H1 (cell line): ENCODE results near the gene SLC8A3. TPM values are rescaled to one million over a fixed set of nuclear protein-coding genes. Genes with fewer than 3 reads are reported as not detected.

Experiments
- CTCF ChIA-PET: fragments of 300-600 bp; sonication (Branson Sonifier 250); formaldehyde crosslinking; loops from one replicate; lab custom pipeline; 2021; ENCODE audit not compliant: partially characterized antibody; lab: Charles Lee
- POLR2A ChIA-PET: fragments of 300-600 bp; sonication (Branson Sonifier 250); formaldehyde crosslinking; loops from one replicate; lab custom pipeline; 2021; ENCODE audit warnings: inconsistent platforms; ENCODE audit not compliant: partially characterized antibody; lab: Charles Lee
- DNase-seq, 2 experiments: peaks; one replicate each; pipeline versions ENCODE4 v3.0.0 to v3.0.0-alpha.2; 2010 to 2022; ENCODE audit warnings: low spot score in 2 of 2, low read depth in 1 of 2, mixed read lengths in 1 of 2
- FAIRE-seq: peaks from 2 replicates; lab custom pipeline; 2011; peaks lifted over from hg19 to GRCh38; lab: Jason Lieb, UNC
- H2AFZ ChIP-seq: 2 replicates; pipeline ENCODE4 v1.8.1; 2012; ENCODE audit warnings: low read length, inconsistent platforms
- H2AK5ac ChIP-seq: 2 replicates; pipeline ENCODE4 v1.6.1; 2013; ENCODE audit warnings: low read depth, low read length
- H2BK120ac ChIP-seq: replicated peaks from 2 replicates; pipeline ENCODE3; 2013; ENCODE audit warnings: low read depth, low read length, inconsistent platforms
- H2BK12ac ChIP-seq: 2 replicates; pipeline ENCODE4 v1.6.1; 2013; ENCODE audit warnings: low read depth, low read length
- H2BK15ac ChIP-seq: 2 replicates; pipeline ENCODE4 v1.6.1; 2013; ENCODE audit warnings: low read length
- H2BK20ac ChIP-seq: 2 replicates; pipeline ENCODE4 v1.6.1; 2013; ENCODE audit warnings: low read length
- H2BK5ac ChIP-seq: 2 replicates; pipeline ENCODE4 v1.6.1; 2013; ENCODE audit warnings: low read depth, low read length
- H3K14ac ChIP-seq: 2 replicates; pipeline ENCODE4 v1.6.1; 2013; ENCODE audit warnings: inconsistent platforms; ENCODE audit not compliant: insufficient read length
- H3K18ac ChIP-seq: 2 replicates; pipeline ENCODE4 v1.6.1; 2013; ENCODE audit warnings: low read length; ENCODE audit errors: extremely low read depth
- H3K23ac ChIP-seq: 2 replicates; pipeline ENCODE4 v1.6.1; 2013; ENCODE audit warnings: inconsistent platforms; ENCODE audit not compliant: insufficient read length
- H3K23me2 ChIP-seq: 2 replicates; pipeline ENCODE4 v1.6.1; 2013; ENCODE audit warnings: low read depth, low read length
- H3K27ac ChIP-seq: 2 replicates; pipeline ENCODE4 v1.6.1; 2011; ENCODE audit warnings: low read depth, low read length, inconsistent platforms
- H3K27me3 ChIP-seq, 4 experiments: replicated peaks in 1 of 4; 1 replicate in 1 of 4; 2 replicates in 3 of 4; pipeline versions ENCODE4 v1.6.1 to v1.8.1; 2011 to 2013; ENCODE audit warnings: low read length in 3 of 4, mild to moderate bottlenecking in 3 of 4, inconsistent platforms in 2 of 4, mixed read lengths in 2 of 4, moderate library complexity in 1 of 4; ENCODE audit not compliant: control insufficient read depth in 3 of 4, insufficient read depth in 3 of 4; ENCODE audit errors: extremely low read depth in 1 of 4
- H3K36me3 ChIP-seq, 4 experiments: 2 replicates each; pipeline versions ENCODE4 v1.6.1 to v1.8.1; 2011 to 2013; ENCODE audit warnings: mild to moderate bottlenecking in 4 of 4, low read length in 3 of 4, moderate library complexity in 2 of 4, control low read depth in 1 of 4, inconsistent platforms in 1 of 4; ENCODE audit not compliant: insufficient read depth in 4 of 4, control insufficient read depth in 2 of 4
- H3K4ac ChIP-seq: replicated peaks from 2 replicates; pipeline ENCODE3; 2013; ENCODE audit warnings: low read length, low read depth, mixed read lengths, inconsistent platforms; ENCODE audit not compliant: insufficient read length
- H3K4me1 ChIP-seq, 4 experiments: replicated peaks in 1 of 4; 1 replicate in 1 of 4; 2 replicates in 3 of 4; pipeline versions ENCODE4 v1.6.1 to v1.8.1; 2011 to 2013; ENCODE audit warnings: low read length in 3 of 4, inconsistent platforms in 2 of 4, mixed read lengths in 1 of 4; ENCODE audit not compliant: insufficient read depth in 4 of 4, control insufficient read depth in 3 of 4
- H3K4me2 ChIP-seq, 2 experiments: 2 replicates each; pipeline versions ENCODE4 v1.6.1 to v1.8.1; 2011 to 2013; ENCODE audit warnings: low read depth in 2 of 2, low read length in 2 of 2, control low read depth in 1 of 2, inconsistent platforms in 1 of 2, mild to moderate bottlenecking in 1 of 2; ENCODE audit not compliant: insufficient read depth in 1 of 2
- H3K4me3 ChIP-seq, 4 experiments: fragments of 200-600, 300-600 bp in 1 of 4; sonication (generic), shearing (Covaris generic), sonication (Bioruptor Twin) in 1 of 4; 2 replicates each; pipeline versions ENCODE4 v1.5.1 to v1.8.1; 2011 to 2016; ENCODE audit warnings: low read length in 4 of 4, low read depth in 3 of 4, control low read depth in 2 of 4, inconsistent platforms in 2 of 4, mild to moderate bottlenecking in 2 of 4, mixed read lengths in 1 of 4, moderate library complexity in 1 of 4; ENCODE audit not compliant: insufficient read depth in 2 of 4; ENCODE audit errors: extremely low read depth in 1 of 4
- H3K56ac ChIP-seq: replicated peaks from 2 replicates; pipeline ENCODE3; 2013; ENCODE audit warnings: low read depth, mild to moderate bottlenecking, mixed read lengths, low read length, inconsistent platforms; ENCODE audit not compliant: insufficient read length
- H3K79me1 ChIP-seq: 2 replicates; pipeline ENCODE4 v1.6.1; 2013; ENCODE audit warnings: low read depth, low read length, control low read depth
- H3K79me2 ChIP-seq, 2 experiments: 2 replicates each; pipeline versions ENCODE4 v1.6.1 to v1.8.1; 2012 to 2013; ENCODE audit warnings: low read length in 2 of 2, mild to moderate bottlenecking in 2 of 2, inconsistent platforms in 1 of 2; ENCODE audit not compliant: insufficient read depth in 2 of 2, control insufficient read depth in 1 of 2
- H3K9ac ChIP-seq, 4 experiments: replicated peaks in 1 of 4; 1 replicate in 1 of 4; 2 replicates in 3 of 4; pipeline versions ENCODE4 v1.6.1 to v1.8.1; 2011 to 2013; ENCODE audit warnings: low read depth in 3 of 4, low read length in 3 of 4, control low read depth in 2 of 4, mild to moderate bottlenecking in 2 of 4, moderate library complexity in 2 of 4, inconsistent platforms in 1 of 4; ENCODE audit errors: extremely low read depth in 1 of 4
- H3K9me3 ChIP-seq, 2 experiments: 2 replicates each; pipeline versions ENCODE4 v1.6.1 to v1.8.1; 2012 to 2013; ENCODE audit warnings: mild to moderate bottlenecking in 2 of 2, moderate library complexity in 2 of 2, control low read depth in 1 of 2, inconsistent platforms in 1 of 2, low read depth in 1 of 2, low read length in 1 of 2, mixed read lengths in 1 of 2; ENCODE audit not compliant: insufficient read depth in 2 of 2
- H4K20me1 ChIP-seq, 2 experiments: replicated peaks in 1 of 2; 2 replicates each; pipeline versions ENCODE3 to v1.8.1; 2011 to 2013; ENCODE audit warnings: inconsistent platforms in 2 of 2, low read length in 2 of 2, mild to moderate bottlenecking in 1 of 2; ENCODE audit not compliant: insufficient read depth in 2 of 2, control insufficient read depth in 1 of 2
- H4K5ac ChIP-seq: 2 replicates; pipeline ENCODE4 v1.6.1; 2013; ENCODE audit warnings: low read length, low read depth, mixed read lengths, inconsistent platforms; ENCODE audit not compliant: insufficient read length
- H4K8ac ChIP-seq: 2 replicates; pipeline ENCODE4 v1.8.0; 2013; ENCODE audit warnings: mild to moderate bottlenecking, moderate library complexity, low read length, inconsistent platforms; ENCODE audit not compliant: insufficient read depth; ENCODE audit errors: extremely low read depth
- H4K91ac ChIP-seq: replicated peaks from 2 replicates; pipeline ENCODE3; 2013; ENCODE audit warnings: low read length, mixed read lengths, inconsistent platforms; ENCODE audit not compliant: insufficient read length
- ATF2 ChIP-seq: IDR thresholded peaks from 2 replicates; pipeline ENCODE4 v1.6.1; 2012; ENCODE audit warnings: low read length, inconsistent platforms
- ATF3 ChIP-seq: IDR thresholded peaks from 2 replicates; pipeline ENCODE4 v1.6.1; 2011; ENCODE audit warnings: low read depth, mild to moderate bottlenecking, low read length; ENCODE audit not compliant: insufficient read depth
- BACH1 ChIP-seq: IDR thresholded peaks from 2 replicates; pipeline ENCODE4 v1.6.1; 2012; ENCODE audit warnings: low read length, improper control_type of control experiment
- CTBP2 ChIP-seq: IDR thresholded peaks from 2 replicates; pipeline ENCODE4 v1.7.0; 2011; ENCODE audit warnings: borderline replicate concordance, mild to moderate bottlenecking, moderate library complexity, mixed read lengths, low read length; ENCODE audit not compliant: insufficient read depth, insufficient read length
- EGR1 ChIP-seq: IDR thresholded peaks from 2 replicates; pipeline ENCODE4 v1.6.1; 2011; ENCODE audit warnings: low read depth, low read length, borderline replicate concordance
- GTF2F1 ChIP-seq: IDR thresholded peaks from 2 replicates; pipeline ENCODE4 v1.6.1; 2012; ENCODE audit warnings: low read depth, low read length, improper control_type of control experiment, borderline replicate concordance
- HDAC2 ChIP-seq, 2 experiments: fragments of 300-600 bp in 1 of 2; sonication (generic) in 1 of 2; IDR thresholded peaks; 2 replicates each; pipeline ENCODE4 v1.6.1; 2011 to 2012; ENCODE audit warnings: low read depth in 2 of 2, low read length in 2 of 2, mild to moderate bottlenecking in 2 of 2, moderate library complexity in 2 of 2, borderline replicate concordance in 1 of 2, inconsistent platforms in 1 of 2
- JUN ChIP-seq: IDR thresholded peaks from 2 replicates; pipeline ENCODE4 v1.6.1; 2011; ENCODE audit warnings: low read depth, mild to moderate bottlenecking, improper control_type of control experiment, low read length
- NRF1 ChIP-seq: IDR thresholded peaks from 2 replicates; pipeline ENCODE4 v1.6.1; 2011; ENCODE audit warnings: mild to moderate bottlenecking, low read depth, low read length, improper control_type of control experiment
- RFX5 ChIP-seq: IDR thresholded peaks from 2 replicates; pipeline ENCODE4 v1.6.1; 2011; ENCODE audit warnings: low read depth, low read length, improper control_type of control experiment, borderline replicate concordance
- SP2 ChIP-seq: IDR thresholded peaks from 2 replicates; pipeline ENCODE4 v1.6.1; 2012; ENCODE audit warnings: mild to moderate bottlenecking, low read length, inconsistent platforms
- SUZ12 ChIP-seq: fragments of 200-600 bp; sonication (generic); IDR thresholded peaks from 2 replicates; pipeline ENCODE4 v1.6.1; 2012; ENCODE audit warnings: mild to moderate bottlenecking, inconsistent platforms, low read length, moderate library complexity, mixed read lengths
- WGBS, 2 experiments: shearing (Covaris generic) in 1 of 2; methylation state at CpG; one replicate each; pipeline versions ENCODE4 v1.1.6 to v1.1.7; 2013 to 2015; ENCODE audit warnings: low lambda C conversion rate in 2 of 2, mixed read lengths in 2 of 2, inconsistent platforms in 1 of 2, low coverage in 1 of 2, missing lambda C conversion rate in 1 of 2; ENCODE audit not compliant: insufficient replicate concordance in 2 of 2, insufficient coverage in 1 of 2, insufficient read length in 1 of 2; ENCODE audit errors: extremely low coverage in 1 of 2, missing lambda C conversion rate in 1 of 2; 5-methylcytosine and 5-hydroxymethylcytosine counted together
- polyA plus RNA-seq, 7 experiments: library from polyadenylated mRNA; depleted of rRNA in 3 of 7; stranded (reverse) in 5 of 7; unstranded in 2 of 7; fragments of >200 nt in 5 of 7; fragments of 200-250 nt in 2 of 7; gene quantifications; 1 replicate in 5 of 7; 2 replicates in 1 of 7; 4 replicates in 1 of 7; pipeline versions ENCODE4 v1.2.1 to v1.2.3, GENCODE V29; 2011 to 2013; ENCODE audit warnings: missing spikeins in 2 of 7, mixed read lengths in 2 of 7
- total RNA-seq: library from RNA; stranded (reverse); fragmentation: NEBNext Ultra II Directional; extraction: Animal tissue kit (Norgen Biotek cat#: 25700); gene quantifications from 2 replicates; pipeline ENCODE4 v1.2.1, GENCODE V29; 2021

SLC8A3 gene
- total and polyA plus RNA-seq, 2 of the 8 experiments (the other 6 are each of a cell fraction or from before 2014, with no cell fraction given): 0.38 to 1.1 TPM

GRCh38 chr14:69999261-69999674 is 189.5 kb downstream of the SLC8A3 start:
- H4K20me1 ChIP-seq: no peaks in the 10 kb centered on the region
- no peaks in the 10 kb centered on the region for H3K9me3 ChIP-seq
- H3K4ac ChIP-seq: no peak overlapping the region
- H3K14ac ChIP-seq: no peak overlapping the region
- H3K27ac ChIP-seq: no peak overlapping the region
- H4K5ac ChIP-seq: no peak overlapping the region
- H2BK15ac ChIP-seq: no peak overlapping the region
- no peak overlapping the region for H3K23ac ChIP-seq
- WGBS, 2 experiments: 92% methylated on average over 10 of the region's 10 CpGs; no CpG with 5 or more reads in 1 of the 2 experiments
- H2BK20ac ChIP-seq: no peak overlapping the region
- no peak overlapping the region for H3K56ac ChIP-seq
- H2BK12ac ChIP-seq: no peak overlapping the region
- CTCF ChIA-PET: interaction anchor here (1.0 to 1.5 kb wide), 4 partner anchors 13 to 27 kb away, joined by 3 to 7 read pairs (median 6); no protein-coding TSS in a partner anchor
- H3K4me2 ChIP-seq: no peak overlapping the region
- H3K9ac ChIP-seq: no peak overlapping the region
- H2AFZ ChIP-seq: no peak overlapping the region
- H3K4me3 ChIP-seq: no peak overlapping the region
- H3K23me2 ChIP-seq: no peaks in the 10 kb centered on the region
- H3K18ac ChIP-seq: no peak overlapping the region
- POLR2A ChIA-PET: no interaction called here
- H3K27me3 ChIP-seq: no peaks in the 10 kb centered on the region
- H4K91ac ChIP-seq: no peak overlapping the region
- no peaks in the 10 kb centered on the region for H3K36me3 ChIP-seq
- H2AK5ac ChIP-seq: no peak overlapping the region
- no peak overlapping the region for H2BK120ac ChIP-seq
- no peaks in the 10 kb centered on the region for H3K79me1 ChIP-seq
- no peak overlapping the region for H2BK5ac ChIP-seq
- no peaks in the 10 kb centered on the region for H3K79me2 ChIP-seq
- DNase-seq (no peak), FAIRE-seq (no peak)
- H3K4me1 ChIP-seq: no peaks in the 10 kb centered on the region
- H4K8ac ChIP-seq: no peak overlapping the region
- TF ChIP-seq RFX5: no peak
- no peak for TF ChIP-seq ATF3
- no peak for TF ChIP-seq ATF2
- no peak for TF ChIP-seq NRF1
- no peak for TF ChIP-seq SP2
- no peak for TF ChIP-seq JUN
- no peak for TF ChIP-seq CTBP2
- no peak for TF ChIP-seq EGR1
- TF ChIP-seq SUZ12: no peak
- no peak for TF ChIP-seq GTF2F1
- no peak for TF ChIP-seq HDAC2 (IDR thresholded peaks at IDR 0.05; ENCODE audit: borderline replicate concordance in 1 of 2, low read depth in 2 of 2, low read length in 2 of 2)
- no peak for TF ChIP-seq BACH1
